ENCODE results near the gene PPM1J.
"Not testable (repeated sequence)": the region's sequence is repeated elsewhere in the genome, so short reads cannot be mapped to it uniquely, and the experiment has no call there.

The PPM1J gene

GRCh38 chr1:112721294-112721693 lies 6.2 kb upstream of the PPM1J start:
- DNase-seq, result not testable (repeated sequence)

GRCh38 chr1:112720800-112721199 lies 5.7 kb upstream of the PPM1J start:
- no peak for DNase-seq

- no peak for DNase-seq
Observed at GRCh38 chr1:112719706-112720105, 4.6 kb upstream of the PPM1J start.

- peak; percentile 60 for DNase-seq
Observed at GRCh38 chr1:112718691-112719418, 3.7 kb upstream of the PPM1J start.

GRCh38 chr1:112717263-112717873 lies 2.2 kb upstream of the PPM1J start:
- DNase-seq, result no peak

- peak; percentile 65 for DNase-seq
Observed at GRCh38 chr1:112716133-112716720, 1.1 kb upstream of the PPM1J start.

GRCh38 chr1:112714313-112715263 lies 544 bp downstream of the PPM1J start:
- no peak for DNase-seq

GRCh38 chr1:112713466-112714312 lies 1.4 kb downstream of the PPM1J start:
- no peak for DNase-seq

GRCh38 chr1:112712701-112713128 lies 2.4 kb downstream of the PPM1J start:
- no peak for DNase-seq

- no peak for DNase-seq
Observed at GRCh38 chr1:112712191-112712590, 2.9 kb downstream of the PPM1J start.

GRCh38 chr1:112711670-112712069 lies 3.5 kb downstream of the PPM1J start:
- no peak for DNase-seq

- DNase-seq, result no peak
Observed at GRCh38 chr1:112711041-112711440, 4.1 kb downstream of the PPM1J start.

- no peak for DNase-seq
Observed at GRCh38 chr1:112710586-112710985, 4.5 kb downstream of the PPM1J start.

GRCh38 chr1:112710159-112710558 lies 5.0 kb downstream of the PPM1J start:
- DNase-seq, result no peak

GRCh38 chr1:112708489-112708888 lies 6.6 kb downstream of the PPM1J start:
- DNase-seq, result no peak

- no peak for DNase-seq
Observed at GRCh38 chr1:112708002-112708448, 7.1 kb downstream of the PPM1J start.

GRCh38 chr1:112707221-112708001 lies 7.7 kb downstream of the PPM1J start:
- DNase-seq, result peak; percentile 39

- DNase-seq, result no peak
Observed at GRCh38 chr1:112706505-112707220, 8.5 kb downstream of the PPM1J start, which contains the start of gene RHOC. Gene RHOC, minus strand, starts transcription at chr1:112707127. Its CDS starts 3,328 bp downstream, at chr1:112703799.

- DNase-seq, result peak; percentile 27
Observed at GRCh38 chr1:112704934-112705627, 10.1 kb downstream of the PPM1J start.
